Heart left ventricle (tissue), 13 donors: ENCODE data around the gene FXR2.

Experiments
- POLR2A ChIP-seq, 2 donors: fragments of 450-650 bp; IDR thresholded peaks; one replicate each; pipeline ENCODE4 v1.6.1; 2017; ENCODE audit warnings: antibody characterized with exemption in 2 of 2, mild to moderate bottlenecking in 2 of 2, moderate library complexity in 2 of 2
- TF ChIP-seq, protein P1 (sequence below), 12 donors: fragments of 200-600 bp; sonication (generic) in 4 of 12; IDR thresholded peaks; one replicate each; pipeline versions ENCODE4 v1.5.0 to v1.8.0; 2018 to 2022; ENCODE audit warnings: antibody characterized with exemption in 12 of 12, mild to moderate bottlenecking in 5 of 12
- donor health status: ischemic (EF 13 %, LVEDD 7.1; RV severe dilation, severe dysfunction).
- donor health status: DM: no; HTN: yes; CAD: no.
- donor health status: DM: no; HTN: no; CAD: no.
- donor health status: ischemic (EF 25% LVEDD 6.9; RV normal size, moderate dysfunction).
- donor health status: ischemic (EF 25% LVEDD 5.7; RV mildly dilated, moderate dysfunction).
- donor health status: ischemic (EF 35%, LVEDD 5.7; RV mildly dilated, moderate dysfunction).
- donor health status: nonischemic (EF 11% LVEDD 7.7; RV severe dilation, severe dysfunction).
- donor health status: DM: yes; HTN: yes; CAD: no.
- donor health status: PGD.
- donor health status: ischemic (EF 29% LVEDD 5.4; RV normal size, mild dysfunction).
- donor health status: nonischemic (EF 23%, LVEDD 6.1; RV moderate dilation, normal function).

- TF ChIP-seq, protein P1, sequence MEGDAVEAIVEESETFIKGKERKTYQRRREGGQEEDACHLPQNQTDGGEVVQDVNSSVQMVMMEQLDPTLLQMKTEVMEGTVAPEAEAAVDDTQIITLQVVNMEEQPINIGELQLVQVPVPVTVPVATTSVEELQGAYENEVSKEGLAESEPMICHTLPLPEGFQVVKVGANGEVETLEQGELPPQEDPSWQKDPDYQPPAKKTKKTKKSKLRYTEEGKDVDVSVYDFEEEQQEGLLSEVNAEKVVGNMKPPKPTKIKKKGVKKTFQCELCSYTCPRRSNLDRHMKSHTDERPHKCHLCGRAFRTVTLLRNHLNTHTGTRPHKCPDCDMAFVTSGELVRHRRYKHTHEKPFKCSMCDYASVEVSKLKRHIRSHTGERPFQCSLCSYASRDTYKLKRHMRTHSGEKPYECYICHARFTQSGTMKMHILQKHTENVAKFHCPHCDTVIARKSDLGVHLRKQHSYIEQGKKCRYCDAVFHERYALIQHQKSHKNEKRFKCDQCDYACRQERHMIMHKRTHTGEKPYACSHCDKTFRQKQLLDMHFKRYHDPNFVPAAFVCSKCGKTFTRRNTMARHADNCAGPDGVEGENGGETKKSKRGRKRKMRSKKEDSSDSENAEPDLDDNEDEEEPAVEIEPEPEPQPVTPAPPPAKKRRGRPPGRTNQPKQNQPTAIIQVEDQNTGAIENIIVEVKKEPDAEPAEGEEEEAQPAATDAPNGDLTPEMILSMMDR (IDR thresholded peaks at IDR 0.05), result no peak
- TF ChIP-seq POLR2A (IDR thresholded peaks at IDR 0.05), result peak in 1 of 2 donors; percentile 53
Observed at GRCh38 chr17:7579001-7579833, 35.5 kb downstream of the FXR2 start, which contains the start of gene CD68.
